Neural cell (in vitro differentiated cells): ENCODE measurements around the gene GABRQ. TPM values are rescaled to one million over a fixed set of nuclear protein-coding genes. Genes with fewer than 3 reads are reported as not detected.

ENCODE experiments used
- H2AFZ ChIP-seq: fragments of 200-600, 300-800 bp; sonication (generic), shearing (Covaris generic); 2 replicates; pipeline ENCODE4 v1.6.0; 2014; ENCODE audit warnings: low read depth, mild to moderate bottlenecking, antibody characterized with exemption, low read length, moderate library complexity
- H3F3A ChIP-seq: fragments of 200-600 bp; shearing (Covaris generic); 2 replicates; pipeline ENCODE4 v1.6.1; 2016; ENCODE audit warnings: mild to moderate bottlenecking, moderate library complexity, mixed read lengths, antibody characterized with exemption, low read length; ENCODE audit not compliant: insufficient read depth, poor library complexity, severe bottlenecking
- H3K27ac ChIP-seq: fragments of 200-600, 300-800 bp; sonication (generic), shearing (Covaris generic); 2 replicates; pipeline ENCODE4 v1.5.1; 2014; ENCODE audit warnings: mild to moderate bottlenecking, low read length, moderate library complexity
- H3K27me3 ChIP-seq: fragments of 300-800, 200-600 bp; sonication (generic), shearing (Covaris generic); 2 replicates; pipeline ENCODE4 v1.6.0; 2014; ENCODE audit warnings: mild to moderate bottlenecking, low read depth, low read length, moderate library complexity; ENCODE audit not compliant: insufficient read depth
- H3K36me3 ChIP-seq: fragments of 300-800, 200-600 bp; sonication (generic), shearing (Covaris generic); 2 replicates; pipeline ENCODE4 v1.5.1; 2014; ENCODE audit warnings: mild to moderate bottlenecking, antibody characterized with exemption, low read length, moderate library complexity; ENCODE audit not compliant: insufficient read depth
- H3K4me2 ChIP-seq: fragments of 300-800, 200-600 bp; sonication (generic), shearing (Covaris generic); 2 replicates; pipeline ENCODE4 v1.6.0; 2014; ENCODE audit warnings: mild to moderate bottlenecking, low read length
- H3K4me3 ChIP-seq: fragments of 300-800, 200-600 bp; sonication (generic), shearing (Covaris generic); 2 replicates; pipeline ENCODE4 v1.5.1; 2014; ENCODE audit warnings: mild to moderate bottlenecking, low read length, moderate library complexity
- H3K79me2 ChIP-seq: fragments of 200-600 bp; shearing (Covaris generic); replicated peaks from 2 replicates; pipeline ENCODE4 v1.6.0; 2014; ENCODE audit warnings: mild to moderate bottlenecking, low read length, moderate library complexity; ENCODE audit not compliant: insufficient read depth
- H3K9ac ChIP-seq: fragments of 300-800, 200-600 bp; sonication (generic), shearing (Covaris generic); 2 replicates; pipeline ENCODE4 v1.6.1; 2016; ENCODE audit warnings: mild to moderate bottlenecking, low read length, mixed read lengths
- H3K9me2 ChIP-seq: fragments of 200-600 bp; shearing (Covaris generic); 2 replicates; pipeline ENCODE4 v1.6.1; 2016; ENCODE audit warnings: mild to moderate bottlenecking, low read length, mixed read lengths; ENCODE audit not compliant: insufficient read depth
- H3K9me3 ChIP-seq: fragments of 200-600, 300-800 bp; sonication (generic), shearing (Covaris generic); 2 replicates; pipeline ENCODE4 v1.6.1; 2016; ENCODE audit warnings: mild to moderate bottlenecking, mixed run types, low read length, moderate library complexity, mixed read lengths
- H4K20me1 ChIP-seq: fragments of 200-600 bp; shearing (Covaris generic); 2 replicates; pipeline ENCODE4 v1.6.1; 2016; ENCODE audit warnings: mild to moderate bottlenecking, mixed run types; ENCODE audit not compliant: insufficient read depth
- EP300 ChIP-seq: fragments of 450-650 bp; conservative IDR thresholded peaks from 2 replicates; pipeline ENCODE4 v1.6.1; 2014; ENCODE audit warnings: antibody characterized with exemption, mild to moderate bottlenecking, moderate library complexity; ENCODE audit not compliant: poor library complexity, severe bottlenecking
- EZH2 ChIP-seq: fragments of 200-600, 300-800 bp; shearing (Covaris generic), sonication (generic); IDR thresholded peaks from 2 replicates; pipeline ENCODE4 v1.6.1; 2014; ENCODE audit warnings: antibody characterized with exemption, low read length, borderline replicate concordance, mild to moderate bottlenecking; ENCODE audit not compliant: insufficient read depth, poor library complexity, severe bottlenecking
- MXI1 ChIP-seq: fragments of 450-650 bp; conservative IDR thresholded peaks from 2 replicates; pipeline ENCODE4 v1.6.1; 2014; ENCODE audit warnings: antibody characterized with exemption, mild to moderate bottlenecking; ENCODE audit not compliant: poor library complexity, severe bottlenecking
- POLR2AphosphoS5 ChIP-seq: IDR thresholded peaks from 2 replicates; pipeline ENCODE4 v1.6.1; 2012
- RAD21 ChIP-seq: fragments of 450-650 bp; conservative IDR thresholded peaks from 2 replicates; pipeline ENCODE4 v1.6.1; 2014; ENCODE audit warnings: antibody characterized with exemption, mild to moderate bottlenecking, moderate library complexity
- SMC3 ChIP-seq: fragments of 450-650 bp; conservative IDR thresholded peaks from 2 replicates; pipeline ENCODE4 v1.6.1; 2014; ENCODE audit warnings: antibody characterized with exemption, mild to moderate bottlenecking, moderate library complexity; ENCODE audit not compliant: poor library complexity
- TAF1 ChIP-seq: IDR thresholded peaks from 2 replicates; pipeline ENCODE4 v1.6.1; 2012; ENCODE audit warnings: low read depth
- polyA plus RNA-seq: library from polyadenylated mRNA; depleted of rRNA; stranded (reverse); fragments of >200 nt; gene quantifications from 2 replicates; pipeline ENCODE4 v1.2.3, GENCODE V29; 2014
- TF ChIP-seq, protein P1 (sequence below): fragments of 450-650 bp; IDR thresholded peaks from 2 replicates; pipeline ENCODE4 v1.5.1; 2014; ENCODE audit warnings: antibody characterized with exemption, mild to moderate bottlenecking, moderate library complexity; ENCODE audit not compliant: poor library complexity, severe bottlenecking
- TF ChIP-seq, protein P2 (sequence below): IDR thresholded peaks from 2 replicates; pipeline ENCODE4 v1.6.1; 2012; ENCODE audit warnings: borderline replicate concordance

The GABRQ gene
- polyA plus RNA-seq, 1 donor from 2014 or later, result 1.2 TPM

DNA sequence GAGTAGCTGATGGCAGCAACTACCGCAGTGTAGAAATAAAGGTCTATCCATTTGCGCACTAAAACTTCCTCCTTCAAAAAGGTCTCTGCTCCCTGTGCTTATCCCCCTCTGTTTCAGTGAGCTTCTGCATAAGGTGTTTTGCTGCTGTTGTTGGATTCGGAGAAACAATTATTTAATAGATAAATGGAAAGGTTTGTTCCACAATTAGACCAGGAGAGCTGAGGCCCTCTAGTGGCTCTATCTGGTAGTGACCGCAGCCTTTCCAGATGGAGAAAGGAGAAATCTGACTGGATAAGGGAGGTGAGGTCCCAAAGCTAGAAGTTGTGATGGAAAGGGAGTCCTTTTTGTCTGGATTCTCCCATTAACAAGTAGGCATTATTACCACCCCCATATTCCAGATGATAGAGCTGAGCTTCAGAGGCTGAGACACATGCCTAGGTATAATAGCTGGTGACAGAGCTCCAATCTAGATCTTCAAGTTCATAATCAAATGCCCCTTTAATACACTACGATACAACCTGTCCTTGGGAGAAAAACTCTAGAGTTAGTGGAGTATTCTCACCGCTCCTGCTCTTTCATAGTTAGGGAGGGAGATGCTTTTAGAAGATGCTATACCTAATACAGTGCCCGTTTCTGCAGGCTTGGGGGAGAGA, 5.1 kb upstream of the GABRQ start:
- TF ChIP-seq SMC3 (peak; percentile 82), EZH2 (no peak), EP300 (no peak), POLR2AphosphoS5 (no peak), MXI1 (no peak), TAF1 (no peak), RAD21 (peak; percentile 81)
- TF ChIP-seq, protein P1, sequence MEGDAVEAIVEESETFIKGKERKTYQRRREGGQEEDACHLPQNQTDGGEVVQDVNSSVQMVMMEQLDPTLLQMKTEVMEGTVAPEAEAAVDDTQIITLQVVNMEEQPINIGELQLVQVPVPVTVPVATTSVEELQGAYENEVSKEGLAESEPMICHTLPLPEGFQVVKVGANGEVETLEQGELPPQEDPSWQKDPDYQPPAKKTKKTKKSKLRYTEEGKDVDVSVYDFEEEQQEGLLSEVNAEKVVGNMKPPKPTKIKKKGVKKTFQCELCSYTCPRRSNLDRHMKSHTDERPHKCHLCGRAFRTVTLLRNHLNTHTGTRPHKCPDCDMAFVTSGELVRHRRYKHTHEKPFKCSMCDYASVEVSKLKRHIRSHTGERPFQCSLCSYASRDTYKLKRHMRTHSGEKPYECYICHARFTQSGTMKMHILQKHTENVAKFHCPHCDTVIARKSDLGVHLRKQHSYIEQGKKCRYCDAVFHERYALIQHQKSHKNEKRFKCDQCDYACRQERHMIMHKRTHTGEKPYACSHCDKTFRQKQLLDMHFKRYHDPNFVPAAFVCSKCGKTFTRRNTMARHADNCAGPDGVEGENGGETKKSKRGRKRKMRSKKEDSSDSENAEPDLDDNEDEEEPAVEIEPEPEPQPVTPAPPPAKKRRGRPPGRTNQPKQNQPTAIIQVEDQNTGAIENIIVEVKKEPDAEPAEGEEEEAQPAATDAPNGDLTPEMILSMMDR, result peak; percentile 78
- Histone ChIP-seq H3K9ac (no peak overlapping the region), H3K4me3 (no peak overlapping the region), H3K27me3 (no peaks in the 10 kb centered on the region), H3K9me2 (no peaks in the 10 kb centered on the region), H3K36me3 (no peaks in the 10 kb centered on the region), H3F3A (no peaks in the 10 kb centered on the region), H3K27ac (no peak overlapping the region), H3K79me2 (no peaks in the 10 kb centered on the region), H4K20me1 (no peaks in the 10 kb centered on the region), H2AFZ (no peak overlapping the region), H3K9me3 (no peaks in the 10 kb centered on the region), H3K4me2 (no peak overlapping the region)

- H3K27me3 ChIP-seq, result peaks cover 7% of the 10 kb centered on the region
- H3K4me2 ChIP-seq, result no peak overlapping the region
- H3K36me3 ChIP-seq, result no peaks in the 10 kb centered on the region
- no peaks in the 10 kb centered on the region for H3K9me3 ChIP-seq
- no peaks in the 10 kb centered on the region for H3F3A ChIP-seq
- H3K9me2 ChIP-seq, result no peaks in the 10 kb centered on the region
- no peaks in the 10 kb centered on the region for H3K79me2 ChIP-seq
- TF ChIP-seq POLR2AphosphoS5, result no peak
- TF ChIP-seq EP300, result no peak
- TF ChIP-seq, protein P1, result peak; percentile 74
- TF ChIP-seq TAF1, result no peak
- TF ChIP-seq, protein P2, sequence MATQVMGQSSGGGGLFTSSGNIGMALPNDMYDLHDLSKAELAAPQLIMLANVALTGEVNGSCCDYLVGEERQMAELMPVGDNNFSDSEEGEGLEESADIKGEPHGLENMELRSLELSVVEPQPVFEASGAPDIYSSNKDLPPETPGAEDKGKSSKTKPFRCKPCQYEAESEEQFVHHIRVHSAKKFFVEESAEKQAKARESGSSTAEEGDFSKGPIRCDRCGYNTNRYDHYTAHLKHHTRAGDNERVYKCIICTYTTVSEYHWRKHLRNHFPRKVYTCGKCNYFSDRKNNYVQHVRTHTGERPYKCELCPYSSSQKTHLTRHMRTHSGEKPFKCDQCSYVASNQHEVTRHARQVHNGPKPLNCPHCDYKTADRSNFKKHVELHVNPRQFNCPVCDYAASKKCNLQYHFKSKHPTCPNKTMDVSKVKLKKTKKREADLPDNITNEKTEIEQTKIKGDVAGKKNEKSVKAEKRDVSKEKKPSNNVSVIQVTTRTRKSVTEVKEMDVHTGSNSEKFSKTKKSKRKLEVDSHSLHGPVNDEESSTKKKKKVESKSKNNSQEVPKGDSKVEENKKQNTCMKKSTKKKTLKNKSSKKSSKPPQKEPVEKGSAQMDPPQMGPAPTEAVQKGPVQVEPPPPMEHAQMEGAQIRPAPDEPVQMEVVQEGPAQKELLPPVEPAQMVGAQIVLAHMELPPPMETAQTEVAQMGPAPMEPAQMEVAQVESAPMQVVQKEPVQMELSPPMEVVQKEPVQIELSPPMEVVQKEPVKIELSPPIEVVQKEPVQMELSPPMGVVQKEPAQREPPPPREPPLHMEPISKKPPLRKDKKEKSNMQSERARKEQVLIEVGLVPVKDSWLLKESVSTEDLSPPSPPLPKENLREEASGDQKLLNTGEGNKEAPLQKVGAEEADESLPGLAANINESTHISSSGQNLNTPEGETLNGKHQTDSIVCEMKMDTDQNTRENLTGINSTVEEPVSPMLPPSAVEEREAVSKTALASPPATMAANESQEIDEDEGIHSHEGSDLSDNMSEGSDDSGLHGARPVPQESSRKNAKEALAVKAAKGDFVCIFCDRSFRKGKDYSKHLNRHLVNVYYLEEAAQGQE, result no peak
- TF ChIP-seq EZH2, result no peak
- peak; percentile 82 for TF ChIP-seq RAD21
- TF ChIP-seq SMC3, result peak; percentile 88
- no peak for TF ChIP-seq MXI1
- H3K27ac ChIP-seq, result no peak overlapping the region
- no peaks in the 10 kb centered on the region for H4K20me1 ChIP-seq
- H3K9ac ChIP-seq, result no peak overlapping the region
- H3K4me3 ChIP-seq, result no peak overlapping the region
- no peak overlapping the region for H2AFZ ChIP-seq
These were observed 1.8 kb upstream of the GABRQ start for GRCh38 chrX:152635941-152636340.
